Measurements from ENCODE around the gene PSMG1.
"Not testable (repeated sequence)": the region's sequence is repeated elsewhere in the genome, so short reads cannot be mapped to it uniquely, and the experiment has no call there.

PSMG1 gene

GRCh38 chr21:39156024-39156423 lies 27.2 kb downstream of the PSMG1 start:
- no peak for DNase-seq (ENCODE audit: low read depth)

- DNase-seq (ENCODE audit: low read depth), result no peak
Measured at GRCh38 chr21:39155578-39155977, 27.7 kb downstream of the PSMG1 start.

DNA sequence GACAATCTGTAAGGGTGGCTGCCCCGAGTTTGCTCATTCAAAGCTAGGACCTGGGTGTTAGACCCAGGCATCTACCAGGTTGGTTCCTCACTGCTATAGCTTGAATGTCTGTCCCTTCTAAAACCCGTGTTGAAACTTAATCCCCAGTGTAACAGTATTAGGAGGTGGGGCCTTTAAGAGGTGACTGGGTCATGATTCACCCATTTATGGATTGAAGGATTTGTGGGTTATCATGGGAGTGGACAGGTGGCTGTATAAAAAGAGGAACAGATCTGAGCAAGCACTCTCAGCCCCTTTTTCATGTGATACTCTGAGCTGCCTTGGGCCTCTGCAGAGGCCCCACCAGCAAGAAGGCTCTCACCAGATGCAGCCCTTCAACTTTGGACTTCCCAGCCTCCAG lies 29.4 kb downstream of the PSMG1 start:
- no peak for DNase-seq (ENCODE audit: low read depth)

DNA sequence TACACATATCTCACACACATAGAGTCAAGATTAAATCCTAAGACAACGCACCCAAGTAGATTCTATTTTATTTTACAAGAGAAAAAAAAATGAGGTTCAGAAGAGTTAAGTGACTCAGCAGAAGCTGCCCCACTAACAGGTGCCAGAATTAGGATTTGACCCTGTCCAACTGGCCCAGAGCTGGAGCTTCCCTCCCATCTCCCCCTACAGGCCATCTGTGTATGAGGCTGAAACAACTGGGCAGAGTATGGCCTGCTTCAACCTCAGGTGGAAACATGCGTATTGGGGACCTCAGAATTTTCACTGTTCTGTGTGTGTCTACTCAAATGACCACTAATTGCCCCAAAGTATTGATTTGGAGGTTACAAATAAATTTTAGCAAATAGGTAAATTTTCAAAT lies 29.9 kb downstream of the PSMG1 start:
- no peak for DNase-seq (ENCODE audit: low read depth)

- DNase-seq (ENCODE audit: low read depth), result no peak
Measured at GRCh38 chr21:39152271-39152670, 31.0 kb downstream of the PSMG1 start.

DNA sequence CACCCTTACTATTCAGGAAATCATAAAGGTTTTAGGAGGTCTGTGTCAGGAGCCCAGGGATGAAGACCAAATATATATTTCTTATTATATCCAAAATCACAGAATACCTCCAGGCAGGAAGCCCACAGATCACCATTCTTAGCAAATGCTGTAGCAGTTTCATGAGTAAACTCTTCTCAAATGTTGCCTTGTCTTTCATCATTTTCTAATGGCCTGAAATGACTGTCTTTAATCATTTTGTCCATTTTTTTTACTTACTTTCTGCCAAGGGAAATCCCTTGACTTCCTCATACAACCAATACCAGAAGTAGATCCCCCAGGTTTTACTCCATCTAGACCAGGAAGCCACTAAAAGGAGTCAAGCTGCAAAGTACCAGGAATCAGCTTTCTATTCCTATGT lies 32.4 kb downstream of the PSMG1 start:
- no peak for DNase-seq (ENCODE audit: low read depth)

DNA sequence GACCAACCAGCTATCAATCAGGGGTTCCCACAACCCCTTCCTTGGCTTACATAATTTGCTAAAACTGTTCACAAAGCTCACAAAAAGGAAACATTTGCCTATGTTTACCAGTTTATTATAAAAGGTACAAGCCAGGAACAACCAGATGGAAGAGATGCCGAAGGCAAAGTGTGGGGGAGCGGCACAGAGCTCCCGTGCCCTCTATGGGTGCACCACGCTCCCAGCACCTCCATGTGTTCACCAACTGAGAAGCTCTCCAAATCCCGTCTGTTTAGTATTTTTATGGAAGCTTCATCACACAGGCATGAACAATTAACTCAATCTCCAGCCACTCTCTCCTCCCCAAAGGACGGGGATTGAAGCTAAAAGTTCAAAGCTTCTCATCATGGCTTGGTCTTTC lies 32.9 kb downstream of the PSMG1 start:
- DNase-seq (ENCODE audit: low read depth), result no peak

GRCh38 chr21:39149882-39150281 lies 33.4 kb downstream of the PSMG1 start:
- no peak for DNase-seq (ENCODE audit: low read depth)

GRCh38 chr21:39148975-39149374 lies 34.3 kb downstream of the PSMG1 start:
- DNase-seq (ENCODE audit: low read depth), result no peak

- DNase-seq (ENCODE audit: low read depth), result no peak
Measured at GRCh38 chr21:39144191-39144590, 39.1 kb downstream of the PSMG1 start.

DNA sequence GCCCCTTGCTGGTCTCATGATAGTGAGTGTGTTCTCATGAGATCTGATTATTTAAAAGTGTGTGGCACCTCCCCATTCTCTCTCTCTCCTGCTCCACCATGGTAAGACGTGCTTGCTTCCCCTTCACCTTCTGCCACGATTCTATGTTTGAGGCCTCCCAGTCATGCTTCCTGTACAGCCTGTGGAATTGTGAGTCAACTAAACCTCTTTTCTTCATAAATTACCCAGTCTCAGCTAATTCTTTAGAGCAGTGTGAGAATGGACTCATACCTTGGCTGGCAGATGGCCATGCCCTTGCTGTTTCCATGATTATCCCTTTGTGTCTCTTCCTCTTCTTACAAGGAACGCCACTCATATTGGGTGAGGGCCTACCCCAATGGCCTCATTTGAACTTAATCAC lies 40.3 kb downstream of the PSMG1 start:
- no peak for DNase-seq (ENCODE audit: low read depth)

DNA sequence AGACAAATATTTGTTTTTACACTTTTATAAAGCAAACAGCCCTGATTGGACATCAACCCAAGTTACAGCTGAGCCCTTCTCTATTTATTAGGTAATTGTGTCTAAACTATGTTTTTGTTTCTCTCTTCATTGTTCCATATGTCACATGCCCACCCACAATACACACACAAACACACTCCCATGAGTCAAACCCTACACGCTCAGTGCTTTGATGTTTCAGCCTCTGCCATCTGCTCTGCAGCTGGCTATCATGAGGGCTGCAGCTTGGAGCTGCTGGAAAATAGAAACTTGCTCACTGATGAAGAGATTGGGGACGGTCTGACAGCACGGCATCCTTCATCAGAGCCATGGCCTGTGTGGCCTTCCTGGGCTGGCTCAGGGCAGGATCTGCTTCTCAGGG lies 41.7 kb downstream of the PSMG1 start:
- no peak for DNase-seq (ENCODE audit: low read depth)

- no peak for DNase-seq (ENCODE audit: low read depth)
Measured at GRCh38 chr21:39137248-39138178, 45.7 kb downstream of the PSMG1 start.

DNA sequence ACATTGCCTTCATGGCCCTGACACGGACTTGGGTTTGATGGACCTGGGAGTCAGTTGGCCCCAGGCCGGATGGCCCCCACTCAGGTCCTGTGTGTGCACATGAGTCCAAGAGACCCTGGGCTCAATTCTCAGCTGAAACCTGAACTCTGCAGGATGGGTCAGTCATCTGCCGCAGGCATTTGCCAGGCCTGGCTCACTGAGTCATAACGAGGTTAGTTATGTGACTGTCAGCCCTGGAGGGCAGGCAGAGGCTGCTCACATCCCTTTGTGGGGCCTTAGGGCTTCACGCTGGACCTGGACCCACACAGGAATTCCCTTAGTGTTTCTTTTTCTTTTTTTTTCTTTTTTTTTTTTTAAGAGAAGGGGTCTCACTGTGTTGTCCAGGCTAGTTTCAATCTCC lies 46.5 kb downstream of the PSMG1 start:
- DNase-seq (ENCODE audit: low read depth), result no peak

- DNase-seq (ENCODE audit: low read depth), result not testable (repeated sequence)
Measured at GRCh38 chr21:39136138-39136537, 47.1 kb downstream of the PSMG1 start.

GRCh38 chr21:39134288-39134810 lies 48.9 kb downstream of the PSMG1 start:
- DNase-seq (ENCODE audit: low read depth), result no peak

GRCh38 chr21:39132248-39132647 lies 51.0 kb downstream of the PSMG1 start:
- no peak for DNase-seq (ENCODE audit: low read depth)

DNA sequence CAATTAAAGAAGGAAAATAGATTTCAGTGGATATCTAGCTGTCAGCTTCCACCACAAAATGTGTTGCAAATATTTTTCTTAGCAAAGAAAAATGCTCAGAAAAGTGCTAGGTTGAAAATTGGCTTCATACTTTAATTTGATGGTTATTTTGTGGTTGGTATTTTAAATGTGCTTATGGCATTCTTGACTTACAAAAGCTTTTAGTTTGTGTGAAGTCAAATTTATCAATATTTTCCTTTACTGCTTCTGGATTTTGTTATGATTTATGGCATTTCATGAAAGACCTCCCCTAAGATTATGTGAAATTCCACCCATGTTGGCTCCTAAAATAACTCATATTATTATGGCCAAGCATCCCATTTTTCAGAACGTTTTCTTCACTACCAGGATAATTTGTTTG lies 51.5 kb downstream of the PSMG1 start:
- no peak for DNase-seq (ENCODE audit: low read depth)

DNA sequence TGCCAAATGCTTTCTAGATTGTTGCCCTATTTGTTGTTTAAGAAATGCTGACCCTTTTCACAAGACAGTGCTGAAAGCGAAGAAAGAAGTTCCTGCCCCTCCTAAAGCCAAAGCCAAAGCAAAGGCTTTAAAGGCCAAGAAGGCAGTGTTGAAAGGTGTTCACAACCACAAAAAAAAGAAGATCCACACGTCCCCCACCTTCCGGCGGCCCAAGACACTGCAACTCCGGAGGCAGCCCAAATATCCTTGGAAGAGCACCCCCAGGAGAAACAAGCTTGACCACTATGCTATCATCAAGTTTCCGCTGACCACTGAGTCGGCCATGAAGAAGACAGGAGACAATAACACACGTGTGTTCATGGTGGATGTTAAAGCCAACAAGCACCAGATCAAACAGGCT lies 55.7 kb downstream of the PSMG1 start:
- no peak for DNase-seq (ENCODE audit: low read depth)

DNA sequence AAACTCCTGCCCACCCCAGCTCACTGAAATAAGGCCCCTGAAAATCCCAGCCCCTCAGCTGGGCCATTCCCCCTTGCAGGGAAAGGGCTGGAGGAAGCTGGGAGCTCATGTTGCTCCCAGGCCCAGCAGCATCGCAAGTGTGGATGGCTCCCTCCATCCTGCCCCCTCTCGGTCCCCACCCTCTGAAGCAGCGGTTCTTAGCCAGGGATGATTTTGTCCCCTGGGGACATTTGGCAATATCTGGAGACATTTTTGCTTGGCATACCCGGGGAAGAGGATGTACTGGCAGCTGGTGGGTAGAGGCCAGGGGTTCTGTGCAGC lies 56.8 kb downstream of the PSMG1 start:
- DNase-seq (ENCODE audit: low read depth), result no peak

- DNase-seq (ENCODE audit: low read depth), result no peak
Measured at GRCh38 chr21:39125752-39126485, 57.3 kb downstream of the PSMG1 start.
